Mucosa of descending colon (tissue), 3 donors: Measurements from ENCODE around the gene CENPX. TPM values are rescaled to one million over a fixed set of nuclear protein-coding genes. Genes with fewer than 3 reads are reported as not detected.
A peak's percentile ranks its signal among the peaks of the same experiment; 100 is the strongest.

Source experiments
- ATAC-seq: fragments of 200-7000 bp; cut with Tn5 transposase; one replicate; pipeline ENCODE4 v1.9.1; 2020; ENCODE audit warnings: mild to moderate bottlenecking, moderate library complexity
- DNase-seq, 3 donors: peaks; one replicate each; pipeline ENCODE4 v3.0.0-alpha.2; 2020
- H3K36me3 ChIP-seq: fragments of 200-600 bp; one replicate; pipeline ENCODE4 v1.8.0; 2021; ENCODE audit warnings: low read depth, mild to moderate bottlenecking
- H3K4me1 ChIP-seq: fragments of 200-600 bp; one replicate; pipeline ENCODE4 v1.8.0; 2021; ENCODE audit warnings: low read depth, mild to moderate bottlenecking
- H3K4me3 ChIP-seq: fragments of 200-600 bp; one replicate; pipeline ENCODE4 v1.8.0; 2021; ENCODE audit warnings: mild to moderate bottlenecking
- H3K9me3 ChIP-seq: fragments of 200-600 bp; one replicate; pipeline ENCODE4 v1.8.0; 2021; ENCODE audit warnings: mild to moderate bottlenecking
- intact Hi-C, 2 donors: fragments of 100-400 bp; cut with DNase I in 1 of 2; cut with micrococcal nuclease in 1 of 2; formaldehyde crosslinking; loops; one replicate each; pipeline versions ENCODE4 v1.11.0 to v1.11.1; 2022; cut with DNase I, micrococcal nuclease
- total RNA-seq, 3 donors: library from RNA; stranded (reverse); fragmentation: NEBNext Ultra II Directional in 2 of 3; extraction: Animal tissue kit (Norgen Biotek cat#: 25700) in 2 of 3; gene quantifications; one replicate each; pipeline versions ENCODE4 v1.2.1 to v1.2.4, GENCODE V29; 2021 to 2023
- TF ChIP-seq, protein P1 (sequence below): fragments of 200-600 bp; IDR thresholded peaks from one replicate; pipeline ENCODE4 v1.8.0; 2022; ENCODE audit warnings: antibody characterized with exemption, mild to moderate bottlenecking
- donor health status: DM: no; HTN: no; CAD: no; lungs with moderate emphysema.
- donor health status: DM: no; HTN: no; CAD: no.
- donor health status: DM: no; HTN: yes; CAD: no.

CENPX gene
- total RNA-seq, 3 donors from 2014 or later, result 76.3 to 114 (median 81.3) TPM

DNA sequence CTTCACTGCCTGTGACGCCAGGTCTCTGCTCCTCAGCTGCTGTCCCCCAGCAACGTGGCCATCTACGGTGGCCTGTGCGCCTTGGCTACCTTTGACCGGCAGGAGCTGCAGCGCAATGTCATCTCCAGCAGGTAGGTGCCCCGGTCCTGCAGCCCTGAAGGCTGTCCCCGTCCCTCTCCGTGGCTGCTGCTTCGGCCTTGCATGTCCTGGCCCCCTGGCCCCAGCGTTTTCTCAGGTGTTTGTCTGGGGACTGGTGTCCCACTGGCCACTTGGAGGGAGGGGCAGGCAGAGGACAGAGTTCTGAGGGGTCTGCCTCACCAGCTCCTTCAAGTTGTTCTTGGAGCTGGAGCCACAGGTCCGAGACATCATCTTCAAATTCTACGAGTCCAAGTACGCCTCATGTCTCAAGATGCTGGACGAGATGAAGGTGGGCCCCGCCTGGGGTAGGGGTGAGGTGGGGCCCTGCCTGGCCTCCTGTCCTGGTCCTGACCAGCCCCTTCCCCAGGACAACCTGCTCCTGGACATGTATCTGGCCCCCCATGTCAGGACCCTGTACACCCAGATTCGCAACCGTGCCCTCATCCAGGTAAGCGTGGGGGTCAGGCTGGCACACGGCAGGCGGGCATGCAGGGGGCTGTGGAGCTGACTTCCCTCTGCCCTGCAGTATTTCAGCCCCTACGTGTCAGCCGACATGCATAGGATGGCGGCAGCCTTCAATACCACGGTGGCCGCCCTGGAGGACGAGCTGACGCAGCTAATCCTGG is 33.5 kb upstream of the CENPX start:
- no peaks in the 10 kb centered on the region for H3K9me3 ChIP-seq
- peak in 1 of 3 donors; percentile 49 for DNase-seq
- H3K4me3 ChIP-seq, result no peak overlapping the region
- TF ChIP-seq, protein P1, sequence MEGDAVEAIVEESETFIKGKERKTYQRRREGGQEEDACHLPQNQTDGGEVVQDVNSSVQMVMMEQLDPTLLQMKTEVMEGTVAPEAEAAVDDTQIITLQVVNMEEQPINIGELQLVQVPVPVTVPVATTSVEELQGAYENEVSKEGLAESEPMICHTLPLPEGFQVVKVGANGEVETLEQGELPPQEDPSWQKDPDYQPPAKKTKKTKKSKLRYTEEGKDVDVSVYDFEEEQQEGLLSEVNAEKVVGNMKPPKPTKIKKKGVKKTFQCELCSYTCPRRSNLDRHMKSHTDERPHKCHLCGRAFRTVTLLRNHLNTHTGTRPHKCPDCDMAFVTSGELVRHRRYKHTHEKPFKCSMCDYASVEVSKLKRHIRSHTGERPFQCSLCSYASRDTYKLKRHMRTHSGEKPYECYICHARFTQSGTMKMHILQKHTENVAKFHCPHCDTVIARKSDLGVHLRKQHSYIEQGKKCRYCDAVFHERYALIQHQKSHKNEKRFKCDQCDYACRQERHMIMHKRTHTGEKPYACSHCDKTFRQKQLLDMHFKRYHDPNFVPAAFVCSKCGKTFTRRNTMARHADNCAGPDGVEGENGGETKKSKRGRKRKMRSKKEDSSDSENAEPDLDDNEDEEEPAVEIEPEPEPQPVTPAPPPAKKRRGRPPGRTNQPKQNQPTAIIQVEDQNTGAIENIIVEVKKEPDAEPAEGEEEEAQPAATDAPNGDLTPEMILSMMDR, result no peak
- no peak for ATAC-seq
- intact Hi-C loops, result no loop called here
- H3K4me1 ChIP-seq, result peaks cover 11% of the 10 kb centered on the region
- H3K36me3 ChIP-seq, result no peaks in the 10 kb centered on the region

DNA sequence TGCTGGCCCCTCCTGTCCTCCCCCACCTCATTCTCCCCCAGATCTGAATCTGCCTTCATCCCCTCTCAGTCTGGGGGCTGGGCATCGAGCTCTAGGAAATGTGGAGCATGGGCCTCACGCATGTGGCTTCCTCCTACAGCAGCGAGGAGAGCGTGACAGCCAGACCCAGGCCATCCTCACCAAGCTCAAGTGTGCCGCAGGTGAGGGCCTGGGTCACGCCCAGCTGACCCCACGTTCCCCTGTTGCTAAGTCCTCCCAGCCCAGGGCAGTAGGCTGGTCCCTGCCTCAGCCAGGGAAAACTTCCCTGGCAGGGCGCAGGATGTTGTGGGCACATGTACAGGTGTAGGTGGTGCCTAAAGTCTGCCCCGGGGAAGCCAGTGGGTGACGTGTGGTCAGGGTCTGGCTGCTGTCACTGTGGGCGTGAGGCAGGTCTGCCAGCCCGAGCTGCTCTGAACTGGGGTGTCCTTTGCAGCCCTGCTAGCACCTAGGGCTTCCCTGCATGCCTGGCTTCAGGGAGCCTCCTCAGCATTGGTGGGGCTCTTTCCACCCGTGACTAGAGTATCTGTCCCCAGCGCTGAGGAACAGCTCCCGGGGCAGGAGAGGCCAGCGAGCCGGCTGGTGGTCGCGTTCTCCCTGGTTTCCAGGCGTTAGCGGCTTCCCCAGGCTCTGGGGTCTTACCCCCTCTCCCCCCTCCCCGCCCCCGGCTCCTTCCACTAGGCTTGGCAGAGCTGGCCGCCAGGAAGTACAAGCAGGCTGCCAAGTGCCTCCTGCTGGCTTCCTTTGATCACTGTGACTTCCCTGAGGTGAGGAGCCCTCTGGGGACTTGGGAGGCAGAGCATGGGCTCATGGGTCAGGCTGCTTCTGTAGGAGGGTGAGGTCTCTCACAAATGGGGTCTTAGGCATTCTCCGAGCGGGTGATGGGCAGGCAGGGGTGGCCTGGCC is 32.6 kb upstream of the CENPX start:
- TF ChIP-seq, protein P1, result no peak
- Histone ChIP-seq H3K4me1 (peaks cover 18% of the 10 kb centered on the region), H3K36me3 (no peaks in the 10 kb centered on the region), H3K4me3 (no peak overlapping the region), H3K9me3 (no peaks in the 10 kb centered on the region)
- ATAC-seq, result no peak
- DNase-seq, result peak in 1 of 3 donors; percentile 37
- intact Hi-C loops, result no loop called here

DNA sequence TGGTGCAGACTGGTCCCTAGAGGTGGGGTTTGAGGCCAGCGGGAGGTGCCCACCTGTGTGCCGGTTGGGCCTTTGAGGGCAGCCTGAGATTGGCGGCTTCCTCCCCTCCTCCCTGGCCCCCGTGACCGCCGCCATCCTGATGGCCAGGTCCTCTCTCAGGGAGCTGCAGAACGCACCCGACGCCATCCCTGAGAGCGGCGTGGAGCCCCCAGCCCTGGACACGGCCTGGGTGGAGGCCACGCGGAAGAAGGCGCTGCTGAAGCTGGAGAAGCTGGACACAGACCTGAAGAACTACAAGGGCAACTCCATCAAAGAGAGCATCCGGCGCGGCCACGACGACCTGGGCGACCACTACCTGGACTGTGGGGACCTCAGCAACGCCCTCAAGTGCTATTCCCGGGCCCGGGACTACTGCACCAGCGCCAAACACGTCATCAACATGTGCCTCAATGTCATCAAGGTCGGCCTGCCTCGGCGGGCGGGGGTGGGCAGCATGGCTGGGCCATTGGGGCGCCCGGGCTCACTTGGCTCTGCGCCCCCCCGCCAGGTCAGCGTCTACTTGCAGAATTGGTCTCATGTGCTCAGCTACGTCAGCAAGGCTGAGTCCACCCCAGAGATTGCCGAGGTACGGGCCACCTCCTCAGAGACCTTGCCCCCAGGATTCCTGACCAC is 31.8 kb upstream of the CENPX start:
- intact Hi-C loops, result no loop called here
- H3K9me3 ChIP-seq, result no peaks in the 10 kb centered on the region
- H3K36me3 ChIP-seq, result no peaks in the 10 kb centered on the region
- H3K4me3 ChIP-seq, result no peak overlapping the region
- DNase-seq (peak in 2 of 3 donors; percentile 27 to 49), ATAC-seq (no peak)
- TF ChIP-seq, protein P1, result no peak
- peaks cover 21% of the 10 kb centered on the region for H3K4me1 ChIP-seq

DNA sequence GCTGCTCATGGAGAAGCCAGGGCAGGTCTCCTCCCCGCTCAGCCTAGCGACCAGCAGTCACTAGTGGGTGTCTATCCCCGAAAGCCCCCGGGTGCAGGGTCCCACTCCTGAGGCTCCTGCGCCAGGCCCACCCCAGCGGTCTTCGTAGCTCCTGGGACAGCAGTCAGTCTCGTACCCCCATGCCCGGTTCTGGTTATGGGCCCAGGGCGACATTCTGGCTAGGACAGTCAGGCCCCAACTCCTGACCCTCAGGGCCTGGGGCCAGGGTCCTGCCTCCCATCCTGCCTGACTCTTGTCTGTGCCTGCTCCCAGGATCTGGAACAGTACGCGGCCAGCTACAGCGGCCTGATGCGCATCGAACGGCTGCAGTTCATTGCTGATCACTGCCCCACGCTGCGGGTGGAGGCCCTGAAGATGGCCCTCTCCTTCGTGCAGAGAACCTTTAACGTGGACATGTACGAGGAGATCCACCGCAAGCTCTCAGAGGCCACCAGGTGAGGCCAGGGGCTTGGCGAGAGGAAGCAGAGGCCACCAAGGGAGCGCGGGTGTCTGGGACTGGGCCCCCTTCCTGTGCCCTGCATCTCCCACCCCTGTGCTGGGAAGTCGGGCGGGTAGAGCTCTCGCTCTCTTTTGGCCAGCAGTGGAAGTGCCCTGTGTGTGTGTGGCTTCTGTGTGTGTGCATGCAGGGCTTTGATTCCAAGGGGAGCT is 31.0 kb upstream of the CENPX start:
- ATAC-seq (no peak), DNase-seq (peak in 2 of 3 donors; percentile 26 to 47)
- no peak overlapping the region for H3K4me3 ChIP-seq
- H3K9me3 ChIP-seq, result no peaks in the 10 kb centered on the region
- TF ChIP-seq, protein P1, result no peak
- H3K36me3 ChIP-seq, result no peaks in the 10 kb centered on the region
- peaks cover 21% of the 10 kb centered on the region for H3K4me1 ChIP-seq
- intact Hi-C loops, result no loop called here

DNA sequence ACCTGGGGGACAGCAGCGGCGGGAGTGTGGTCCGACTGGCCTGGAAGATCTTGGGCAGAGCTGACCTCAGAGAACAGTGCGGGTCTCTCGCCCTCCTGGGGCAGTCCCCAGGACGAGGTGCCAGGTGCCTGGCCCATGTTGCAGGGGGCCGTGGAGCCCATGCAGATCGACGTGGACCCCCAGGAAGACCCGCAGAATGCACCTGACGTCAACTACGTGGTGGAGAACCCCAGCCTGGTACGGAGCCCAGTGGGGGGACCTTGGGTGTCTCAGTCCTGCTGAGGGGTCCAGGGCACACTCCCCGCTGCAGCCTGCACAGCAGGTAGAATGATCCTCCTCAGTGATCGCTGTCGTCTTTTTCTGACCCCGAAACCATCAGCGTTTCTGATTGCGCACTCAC is 30.5 kb upstream of the CENPX start:
- no peak for ATAC-seq
- DNase-seq, result peak in 1 of 3 donors; percentile 46
- H3K4me1 ChIP-seq, result peaks cover 21% of the 10 kb centered on the region
- TF ChIP-seq, protein P1, result no peak
- H3K4me3 ChIP-seq, result no peak overlapping the region
- intact Hi-C loops, result no loop called here
- no peaks in the 10 kb centered on the region for H3K9me3 ChIP-seq
- H3K36me3 ChIP-seq, result no peaks in the 10 kb centered on the region
